ENCODE results near the gene TNFRSF4. TPM values are rescaled to one million over a fixed set of nuclear protein-coding genes. Genes with fewer than 3 reads are reported as not detected.

Gene TNFRSF4
- total RNA-seq (1 to 10 TPM in 1 of 2 donors, under 1 TPM in 1; 0.20 to 1.5 TPM), polyA plus RNA-seq (ENCODE audit: insufficient read length in 2 of 2) (1 to 10 TPM; 1.0 to 1.2 TPM)
- long read RNA-seq, donor 1 = 0 reads
- long read RNA-seq, donor 2 = 0 reads
- long read RNA-seq, donor 3 = 0 reads
- long read RNA-seq, donor 4, partial matches to known transcripts = 5 of 5 reads
- long read RNA-seq, donor 4, other reads (novel, unspliced or antisense) = 0 of 5 reads

- Histone ChIP-seq H3K9me3 (ENCODE audit: control insufficient read depth, insufficient read depth, low read length) (no peaks in the 10 kb centered on the region), H3K27me3 (ENCODE audit: control insufficient read depth, insufficient read depth, low read length) (no peaks in the 10 kb centered on the region), H3K36me3 (ENCODE audit: control insufficient read depth, insufficient read depth, low read length) (peaks cover 48% of the 10 kb centered on the region), H3K27ac (ENCODE audit: low read depth, low read length) (no peak within 1 kb of the TSS), H3K4me1 (ENCODE audit: control insufficient read depth, insufficient read depth, low read length) (peaks cover under 1% of the 10 kb centered on the region), H3K4me3 (ENCODE audit: low read depth, low read length) (no peak within 1 kb of the TSS)
- WGBS (ENCODE audit: insufficient coverage) = 67% methylated on average over 54 of the region's 56 CpGs
- no peak for DNase-seq (ENCODE audit: low read depth in 4 of 6, low spot score in 6 of 6)
Measured at GRCh38 chr1:1213345-1214265, at the start of gene TNFRSF4. Gene TNFRSF4, minus strand, starts transcription at chr1:1214153. Its CDS starts 26 bp downstream, at chr1:1214127.

DNA sequence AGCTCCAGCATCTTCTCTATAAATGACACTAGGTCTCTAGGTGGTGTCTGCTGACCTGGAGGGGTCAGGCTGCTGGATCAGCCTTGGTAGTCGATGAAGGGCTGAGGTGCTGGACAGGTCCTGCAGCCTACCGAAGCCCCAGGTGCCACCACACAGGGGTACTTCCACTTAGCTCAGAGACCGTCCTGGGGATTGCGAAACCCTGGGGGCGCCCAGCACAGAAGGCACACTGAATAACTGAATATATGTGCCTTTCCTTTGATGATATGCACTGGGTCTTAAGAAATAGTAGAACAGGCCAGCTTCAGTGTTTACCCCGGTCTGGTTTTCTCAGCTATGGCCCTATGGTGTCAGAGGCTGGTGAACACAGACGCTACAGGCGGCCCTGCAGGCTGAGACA, 48.8 kb upstream of the TNFRSF4 start:
- Histone ChIP-seq H3K9me3 (ENCODE audit: control insufficient read depth, insufficient read depth, low read length) (no peaks in the 10 kb centered on the region), H3K27ac (ENCODE audit: low read depth, low read length) (no peak overlapping the region), H3K36me3 (ENCODE audit: control insufficient read depth, insufficient read depth, low read length) (peaks cover 94% of the 10 kb centered on the region), H3K27me3 (ENCODE audit: control insufficient read depth, insufficient read depth, low read length) (no peaks in the 10 kb centered on the region), H3K4me1 (ENCODE audit: control insufficient read depth, insufficient read depth, low read length) (peaks cover 7% of the 10 kb centered on the region), H3K4me3 (ENCODE audit: low read depth, low read length) (no peak overlapping the region)
- no peak for DNase-seq (ENCODE audit: low read depth in 4 of 6, low spot score in 6 of 6)
- 97% methylated on average over 6 of the region's 8 CpGs for WGBS (ENCODE audit: insufficient coverage)

DNA sequence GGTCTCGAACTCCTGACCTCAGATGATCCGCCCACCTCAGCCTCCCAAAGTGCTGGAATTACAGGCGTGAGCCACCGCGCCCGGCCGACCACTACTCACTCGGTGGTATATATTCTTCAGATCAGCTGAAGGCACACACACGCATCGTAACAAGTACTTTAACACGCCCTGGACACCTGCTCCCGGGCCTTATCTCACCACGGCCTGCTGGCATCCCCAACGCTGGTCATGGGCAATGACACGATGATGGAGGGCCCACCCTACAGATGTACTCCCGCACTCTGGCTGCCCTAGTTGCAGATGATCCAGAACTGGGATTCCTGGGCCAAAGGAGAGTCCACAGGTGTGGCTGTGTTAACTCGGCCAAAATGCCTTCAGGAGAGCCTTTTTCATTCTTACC, 48.1 kb upstream of the TNFRSF4 start:
- Histone ChIP-seq H3K27me3 (ENCODE audit: control insufficient read depth, insufficient read depth, low read length) (no peaks in the 10 kb centered on the region), H3K4me3 (ENCODE audit: low read depth, low read length) (no peak overlapping the region), H3K27ac (ENCODE audit: low read depth, low read length) (no peak overlapping the region), H3K9me3 (ENCODE audit: control insufficient read depth, insufficient read depth, low read length) (no peaks in the 10 kb centered on the region), H3K36me3 (ENCODE audit: control insufficient read depth, insufficient read depth, low read length) (peaks cover 93% of the 10 kb centered on the region), H3K4me1 (ENCODE audit: control insufficient read depth, insufficient read depth, low read length) (peaks cover 7% of the 10 kb centered on the region)
- no peak for DNase-seq (ENCODE audit: low read depth in 4 of 6, low spot score in 6 of 6)
- WGBS (ENCODE audit: insufficient coverage) = 97% methylated on average over 17 of the region's 17 CpGs

GRCh38 chr1:1260843-1261560, 47.0 kb upstream of the TNFRSF4 start:
- Histone ChIP-seq H3K4me3 (ENCODE audit: low read depth, low read length) (no peak overlapping the region), H3K4me1 (ENCODE audit: control insufficient read depth, insufficient read depth, low read length) (peaks cover 7% of the 10 kb centered on the region), H3K9me3 (ENCODE audit: control insufficient read depth, insufficient read depth, low read length) (no peaks in the 10 kb centered on the region), H3K27ac (ENCODE audit: low read depth, low read length) (no peak overlapping the region), H3K36me3 (ENCODE audit: control insufficient read depth, insufficient read depth, low read length) (peaks cover 96% of the 10 kb centered on the region), H3K27me3 (ENCODE audit: control insufficient read depth, insufficient read depth, low read length) (no peaks in the 10 kb centered on the region)
- no peak for DNase-seq (ENCODE audit: low read depth in 4 of 6, low spot score in 6 of 6)
- WGBS (ENCODE audit: insufficient coverage) = 87% methylated on average over 14 of the region's 16 CpGs

DNA sequence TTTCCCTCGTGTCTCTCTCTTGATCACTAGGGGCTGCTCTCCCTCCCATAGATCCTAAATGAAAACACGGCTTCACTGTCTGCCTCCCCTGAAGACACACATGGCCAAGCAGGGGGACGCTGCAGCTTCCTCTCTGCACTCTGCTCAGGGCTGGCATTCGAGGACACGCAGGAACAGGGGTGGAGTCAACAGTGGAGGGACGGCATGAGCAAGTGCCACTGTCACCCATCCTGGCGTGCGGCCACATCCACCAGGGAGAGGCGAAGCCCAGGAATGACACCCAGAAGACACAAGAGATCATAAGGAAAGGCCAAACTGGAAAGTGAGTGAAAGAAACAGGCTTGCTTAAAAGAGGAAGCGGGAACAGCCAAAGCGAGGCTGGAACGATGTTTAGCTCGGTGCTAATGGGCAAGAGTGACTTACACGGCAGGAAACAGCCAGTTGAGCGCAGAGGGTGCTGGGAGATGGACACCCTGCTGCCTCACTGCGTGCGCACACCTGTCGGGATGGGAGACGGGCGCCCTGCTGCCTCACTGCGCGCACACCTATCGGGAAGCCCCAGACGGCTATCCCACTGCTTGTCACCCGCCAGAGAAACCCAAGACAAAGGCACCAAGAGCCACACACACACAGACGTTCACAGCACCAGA, 46.1 kb upstream of the TNFRSF4 start:
- Histone ChIP-seq H3K27ac (ENCODE audit: low read depth, low read length) (no peak overlapping the region), H3K4me3 (ENCODE audit: low read depth, low read length) (no peak overlapping the region), H3K27me3 (ENCODE audit: control insufficient read depth, insufficient read depth, low read length) (no peaks in the 10 kb centered on the region), H3K4me1 (ENCODE audit: control insufficient read depth, insufficient read depth, low read length) (peaks cover 7% of the 10 kb centered on the region), H3K9me3 (ENCODE audit: control insufficient read depth, insufficient read depth, low read length) (no peaks in the 10 kb centered on the region), H3K36me3 (ENCODE audit: control insufficient read depth, insufficient read depth, low read length) (peaks cover 95% of the 10 kb centered on the region)
- WGBS (ENCODE audit: insufficient coverage) = 88% methylated on average over 23 of the region's 26 CpGs
- DNase-seq (ENCODE audit: low read depth in 4 of 6, low spot score in 6 of 6) = no peak

- H3K27me3 ChIP-seq (ENCODE audit: control insufficient read depth, insufficient read depth, low read length) = no peaks in the 10 kb centered on the region
- H3K36me3 ChIP-seq (ENCODE audit: control insufficient read depth, insufficient read depth, low read length) = peaks cover 97% of the 10 kb centered on the region
- H3K27ac ChIP-seq (ENCODE audit: low read depth, low read length) = no peak overlapping the region
- no peak for DNase-seq (ENCODE audit: low read depth in 4 of 6, low spot score in 6 of 6)
- H3K4me1 ChIP-seq (ENCODE audit: control insufficient read depth, insufficient read depth, low read length) = peaks cover 7% of the 10 kb centered on the region
- no peak overlapping the region for H3K4me3 ChIP-seq (ENCODE audit: low read depth, low read length)
- WGBS (ENCODE audit: insufficient coverage) = 93% methylated on average over 10 of the region's 18 CpGs
- no peaks in the 10 kb centered on the region for H3K9me3 ChIP-seq (ENCODE audit: control insufficient read depth, insufficient read depth, low read length)
Measured at GRCh38 chr1:1259540-1259939, 45.6 kb upstream of the TNFRSF4 start.

GRCh38 chr1:1259119-1259488, 45.2 kb upstream of the TNFRSF4 start:
- peaks cover 97% of the 10 kb centered on the region for H3K36me3 ChIP-seq (ENCODE audit: control insufficient read depth, insufficient read depth, low read length)
- WGBS (ENCODE audit: insufficient coverage) = 98% methylated on average over 22 of the region's 22 CpGs

GRCh38 chr1:1256956-1257871, 43.3 kb upstream of the TNFRSF4 start:
- WGBS (ENCODE audit: insufficient coverage) = 92% methylated on average over 23 of the region's 31 CpGs

More at GRCh38 chr1:1259119-1259488, 45.2 kb upstream of the TNFRSF4 start:
- no peaks in the 10 kb centered on the region for H3K27me3 ChIP-seq (ENCODE audit: control insufficient read depth, insufficient read depth, low read length)
- no peak for DNase-seq (ENCODE audit: low read depth in 4 of 6, low spot score in 6 of 6)
- no peaks in the 10 kb centered on the region for H3K9me3 ChIP-seq (ENCODE audit: control insufficient read depth, insufficient read depth, low read length)
- no peak overlapping the region for H3K4me3 ChIP-seq (ENCODE audit: low read depth, low read length)
- peaks cover 7% of the 10 kb centered on the region for H3K4me1 ChIP-seq (ENCODE audit: control insufficient read depth, insufficient read depth, low read length)
- no peak overlapping the region for H3K27ac ChIP-seq (ENCODE audit: low read depth, low read length)

More at GRCh38 chr1:1256956-1257871, 43.3 kb upstream of the TNFRSF4 start:
- no peak overlapping the region for H3K27ac ChIP-seq (ENCODE audit: low read depth, low read length)
- no peak for DNase-seq (ENCODE audit: low read depth in 4 of 6, low spot score in 6 of 6)
- no peak overlapping the region for H3K4me3 ChIP-seq (ENCODE audit: low read depth, low read length)
- H3K36me3 ChIP-seq (ENCODE audit: control insufficient read depth, insufficient read depth, low read length) = peaks cover 98% of the 10 kb centered on the region
- no peaks in the 10 kb centered on the region for H3K27me3 ChIP-seq (ENCODE audit: control insufficient read depth, insufficient read depth, low read length)
- no peaks in the 10 kb centered on the region for H3K9me3 ChIP-seq (ENCODE audit: control insufficient read depth, insufficient read depth, low read length)
- H3K4me1 ChIP-seq (ENCODE audit: control insufficient read depth, insufficient read depth, low read length) = peaks cover 7% of the 10 kb centered on the region
